ENCODE results near the gene UCN2.
"Not testable (repeated sequence)": the region's sequence is repeated elsewhere in the genome, so short reads cannot be mapped to it uniquely, and the experiment has no call there.

Gene UCN2

DNA sequence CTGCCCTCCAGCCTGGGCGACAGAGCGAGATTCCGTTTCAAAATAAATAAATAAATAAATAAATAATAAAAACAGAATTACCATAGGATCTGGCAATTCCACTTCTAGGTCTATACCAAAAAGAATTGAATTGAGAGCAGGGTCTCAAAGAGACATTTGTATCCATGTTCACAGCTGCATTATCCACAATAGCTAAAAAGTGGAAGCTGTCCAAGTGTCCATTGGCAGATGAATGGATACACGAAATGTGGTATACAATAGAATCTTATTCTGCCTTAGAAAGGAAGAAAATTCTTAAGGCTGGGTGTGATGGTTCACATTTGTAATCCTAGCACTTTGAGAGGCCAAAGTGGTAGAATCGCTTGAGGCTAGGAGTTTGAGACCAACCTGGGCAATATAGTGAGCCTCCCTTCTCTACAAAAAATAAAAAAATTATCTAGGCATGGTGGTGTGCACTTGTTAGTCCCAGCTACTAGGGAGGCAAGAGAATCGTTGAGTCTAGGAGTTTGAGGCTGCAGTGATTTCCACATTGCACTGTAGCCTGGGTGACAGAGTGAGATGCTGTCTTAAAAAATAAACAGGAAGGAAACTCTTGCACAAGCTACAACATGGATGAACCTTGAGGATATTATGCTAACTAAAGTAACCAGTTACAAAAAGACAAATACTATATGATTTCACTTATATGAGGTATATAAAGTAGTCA lies 31.2 kb downstream of the UCN2 start:
- no peak for DNase-seq

GRCh38 chr3:48530701-48531100 lies 32.9 kb downstream of the UCN2 start:
- not testable (repeated sequence) for DNase-seq

DNA sequence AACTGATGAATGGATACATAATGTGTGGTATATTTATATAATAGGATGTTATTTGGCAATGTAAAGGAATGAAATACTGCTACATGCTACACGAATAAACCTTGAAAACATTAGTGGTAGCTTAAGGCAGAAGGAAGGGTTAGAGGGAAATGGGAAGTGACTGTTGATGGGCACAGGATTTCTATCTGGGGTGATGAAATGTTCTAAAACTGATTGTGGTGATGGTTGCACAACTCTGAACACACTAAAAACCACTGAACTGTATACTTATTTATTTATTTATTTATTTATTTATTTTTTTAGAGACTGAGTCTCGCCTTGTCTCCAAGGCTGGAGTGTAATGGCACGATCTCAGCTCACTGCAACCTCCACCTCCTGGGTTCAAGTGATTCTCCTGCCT lies 34.8 kb downstream of the UCN2 start:
- no peak for DNase-seq

- DNase-seq, result no peak
Measured at GRCh38 chr3:48528048-48528447, 35.5 kb downstream of the UCN2 start.

DNA sequence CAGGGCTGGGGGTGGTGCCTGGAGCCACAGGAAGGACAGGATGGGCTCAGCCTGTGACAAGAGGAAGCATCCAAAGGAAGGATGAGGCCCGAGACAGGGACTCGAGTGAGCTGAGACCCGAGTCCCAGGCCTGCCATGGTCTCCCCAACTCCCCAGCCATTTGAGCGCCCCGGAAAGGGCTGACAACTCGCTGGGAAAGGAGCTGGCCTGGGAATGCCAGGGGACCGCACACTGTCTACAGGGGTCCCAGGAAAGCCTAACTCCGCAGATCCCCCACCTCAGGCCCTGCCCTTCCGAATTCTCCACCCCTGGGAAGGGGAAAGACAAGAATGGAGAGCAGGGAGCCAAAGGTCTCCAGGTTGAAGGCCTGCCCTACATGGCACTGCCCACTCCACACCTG lies 38.6 kb downstream of the UCN2 start:
- DNase-seq, result no peak

DNA sequence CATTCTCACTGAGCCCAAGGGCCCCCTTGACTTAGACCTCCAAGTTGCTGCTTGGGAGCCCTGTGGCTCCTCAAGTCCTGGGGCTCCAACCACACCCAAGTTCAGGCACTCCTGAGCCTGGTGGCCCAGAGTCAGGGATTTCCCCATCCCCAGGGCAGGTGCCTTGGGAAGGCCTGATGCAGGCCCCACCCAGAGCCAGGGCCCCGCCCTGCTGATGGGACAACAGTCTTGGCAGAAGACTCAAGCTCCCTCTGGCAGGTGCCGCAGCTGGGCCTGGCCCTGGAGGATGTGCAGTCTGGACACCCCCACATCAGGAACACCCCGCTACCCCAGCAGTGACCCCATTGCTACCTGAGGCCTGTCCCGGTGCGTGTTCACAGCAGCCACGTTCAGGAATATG lies 41.9 kb downstream of the UCN2 start:
- no peak for DNase-seq

DNA sequence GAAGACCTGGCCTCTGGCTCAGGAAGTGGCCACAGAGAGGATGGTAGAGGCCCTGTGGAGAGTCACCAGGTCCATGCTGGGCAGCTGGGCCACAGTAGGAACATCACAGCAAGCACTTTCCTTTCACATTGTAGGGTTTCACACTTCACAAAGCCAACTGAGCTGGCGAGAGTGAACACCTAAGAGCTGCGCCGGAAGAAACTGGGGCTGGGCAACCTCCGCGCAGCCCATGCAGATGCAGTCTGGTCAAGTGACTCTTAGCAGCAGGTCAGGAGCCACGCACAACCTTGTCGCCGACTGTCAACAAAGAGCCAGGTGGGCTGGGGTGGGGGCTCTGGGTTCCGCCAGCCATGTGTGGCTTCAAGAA lies 44.3 kb downstream of the UCN2 start:
- DNase-seq, result no peak

DNA sequence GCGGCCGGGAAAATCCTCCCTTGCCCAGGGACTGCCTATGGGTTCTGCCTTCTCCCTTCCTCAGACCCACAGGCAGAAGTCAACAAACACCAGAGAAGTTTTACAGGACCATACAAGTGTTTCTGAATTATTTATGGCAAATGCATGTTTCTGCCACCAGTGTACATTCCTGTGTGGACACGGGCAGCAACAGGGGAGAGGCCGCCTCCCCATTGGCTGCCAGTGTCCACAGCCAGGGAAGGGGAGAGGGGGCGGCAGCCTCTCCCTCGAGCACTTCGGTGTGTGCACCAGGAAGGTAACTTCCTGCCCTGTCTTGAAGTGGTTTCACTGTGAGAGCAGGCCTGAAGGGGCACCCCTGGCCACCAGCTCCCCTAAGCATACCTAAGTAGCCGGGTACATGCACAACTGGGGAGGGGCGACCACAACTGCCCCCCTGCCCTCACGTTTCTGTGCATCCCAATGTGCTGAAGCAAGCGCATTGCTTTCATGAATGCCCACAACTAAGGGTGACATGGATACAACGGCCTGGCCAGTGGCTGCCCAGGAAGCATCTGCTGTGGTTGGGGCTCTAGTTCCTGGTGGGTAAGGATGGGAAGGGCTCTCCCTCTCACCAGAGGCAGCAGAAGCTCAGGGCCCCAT lies 44.8 kb downstream of the UCN2 start:
- no peak for DNase-seq

- no peak for DNase-seq
Measured at GRCh38 chr3:48518069-48518468, 45.5 kb downstream of the UCN2 start.

- DNase-seq, result no peak
Measured at GRCh38 chr3:48516571-48516970, 47.0 kb downstream of the UCN2 start.

DNA sequence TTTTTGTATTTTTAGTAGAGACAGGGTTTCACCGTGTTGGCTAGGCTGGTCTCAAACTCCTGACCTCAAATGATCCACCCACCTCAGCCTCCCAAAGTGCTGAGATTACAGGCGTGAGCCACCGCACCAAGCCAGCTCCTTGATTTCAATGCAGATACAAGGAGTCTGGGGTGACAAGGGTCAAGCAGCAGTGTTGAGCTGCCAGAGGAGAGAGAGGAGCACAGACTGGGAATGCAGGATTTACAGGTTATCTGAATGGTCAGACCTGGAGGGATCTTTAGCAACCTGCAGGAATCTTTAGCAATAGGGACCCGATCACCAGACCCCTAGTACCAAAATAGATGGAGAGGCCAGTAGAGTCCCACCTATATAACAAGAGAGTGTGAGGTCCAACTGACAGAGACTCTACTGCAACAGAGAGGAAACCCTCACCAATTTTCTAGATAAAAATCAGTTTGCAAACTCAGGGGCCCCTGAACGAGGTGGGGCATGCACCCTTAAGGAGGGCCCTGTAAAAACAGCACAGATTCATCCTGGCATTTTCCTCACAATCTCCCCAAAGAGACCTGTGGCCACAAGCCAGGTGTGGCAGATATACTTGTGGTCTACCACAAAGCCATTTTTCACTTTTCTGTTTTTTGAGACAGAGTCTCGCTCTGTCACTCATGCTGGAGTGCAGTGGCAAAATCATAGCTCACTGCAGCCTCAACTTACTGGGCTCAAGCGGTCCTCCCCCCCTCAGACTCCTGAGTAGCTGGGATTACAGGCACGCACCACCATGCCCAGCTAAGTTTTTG lies 49.0 kb downstream of the UCN2 start:
- no peak for DNase-seq
